HUES6 (cell line): ENCODE results near the gene DACH2.
A peak's percentile ranks its signal among the peaks of the same experiment; 100 is the strongest.

ENCODE experiments used
- H3K27ac ChIP-seq: 2 replicates; pipeline ENCODE4 v1.7.0; 2013; ENCODE audit warnings: low read depth, mild to moderate bottlenecking, low read length, inconsistent platforms
- H3K27me3 ChIP-seq: 2 replicates; pipeline ENCODE4 v1.6.1; 2013; ENCODE audit warnings: low read length; ENCODE audit not compliant: control insufficient read depth, insufficient read depth
- H3K36me3 ChIP-seq: 2 replicates; pipeline ENCODE4 v1.6.1; 2013; ENCODE audit warnings: low read length; ENCODE audit not compliant: control insufficient read depth, insufficient read depth
- H3K4me1 ChIP-seq: 2 replicates; pipeline ENCODE4 v1.6.1; 2013; ENCODE audit warnings: low read length; ENCODE audit not compliant: control insufficient read depth, insufficient read depth
- H3K4me3 ChIP-seq: 2 replicates; pipeline ENCODE4 v1.5.1; 2013; ENCODE audit warnings: low read depth, low read length
- H3K9ac ChIP-seq: one replicate; pipeline ENCODE4 v1.6.1; 2013; ENCODE audit warnings: mild to moderate bottlenecking, low read length
- H3K9me3 ChIP-seq: 2 replicates; pipeline ENCODE4 v1.6.1; 2013; ENCODE audit warnings: low read depth, low read length; ENCODE audit not compliant: control insufficient read depth, insufficient read depth

The DACH2 gene

DNA sequence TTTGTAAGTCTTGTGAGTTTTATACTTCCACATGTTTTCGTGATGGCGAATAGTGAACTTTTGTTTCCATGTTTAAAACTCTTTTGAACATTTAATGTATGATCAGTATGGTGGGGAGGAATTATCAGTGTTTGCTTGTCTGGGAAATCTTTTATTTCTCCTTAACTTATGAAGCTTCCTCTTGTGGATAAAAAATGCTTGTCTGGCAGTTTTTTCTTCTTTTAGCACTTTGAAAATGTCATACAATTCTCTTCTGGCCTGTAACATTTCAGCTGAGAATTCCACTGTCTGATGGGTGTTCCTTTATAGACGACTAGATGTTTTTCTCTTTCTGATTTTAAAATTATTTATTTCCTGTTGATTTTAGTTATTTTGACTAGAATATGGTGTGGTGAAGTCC lies 576.0 kb downstream of the DACH2 start:
- no peaks in the 10 kb centered on the region for H3K27me3 ChIP-seq
- H3K36me3 ChIP-seq: no peaks in the 10 kb centered on the region
- peaks cover 39% of the 10 kb centered on the region for H3K9me3 ChIP-seq
- H3K9ac ChIP-seq: no peak overlapping the region
- no peaks in the 10 kb centered on the region for H3K4me1 ChIP-seq
- no peak overlapping the region for H3K4me3 ChIP-seq
- H3K27ac ChIP-seq: no peak overlapping the region

DNA sequence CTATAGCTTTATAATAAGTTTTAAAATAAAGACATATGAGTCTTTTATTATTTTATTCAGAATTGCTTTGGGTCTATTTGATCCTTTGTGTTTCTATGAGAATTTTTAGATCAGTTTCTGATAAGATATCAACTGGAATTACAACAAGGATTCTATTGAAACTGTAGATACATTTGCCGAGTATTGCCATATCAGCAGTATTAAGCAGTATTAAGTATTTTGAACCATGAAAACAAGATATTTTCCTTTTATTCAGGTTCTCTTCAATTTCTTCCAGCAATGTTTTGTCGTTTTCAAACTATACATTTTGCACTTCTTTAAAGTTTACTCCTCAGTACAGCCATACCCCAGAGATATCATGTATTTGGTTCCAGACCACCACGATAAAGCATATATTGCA lies 598.8 kb downstream of the DACH2 start:
- Histone ChIP-seq H3K36me3 (no peaks in the 10 kb centered on the region), H3K4me3 (no peak overlapping the region), H3K4me1 (no peaks in the 10 kb centered on the region), H3K27me3 (no peaks in the 10 kb centered on the region; the same call in 1 of the 2 replicates), H3K9me3 (0 out of 2 replicates have a peak, but pooled peaks cover 3% of the 10 kb centered on the region), H3K9ac (no peak overlapping the region), H3K27ac (no peak overlapping the region)

- no peaks in the 10 kb centered on the region for H3K27me3 ChIP-seq
Observed at GRCh38 chrX:86805241-86805640, 657.0 kb downstream of the DACH2 start.

DNA sequence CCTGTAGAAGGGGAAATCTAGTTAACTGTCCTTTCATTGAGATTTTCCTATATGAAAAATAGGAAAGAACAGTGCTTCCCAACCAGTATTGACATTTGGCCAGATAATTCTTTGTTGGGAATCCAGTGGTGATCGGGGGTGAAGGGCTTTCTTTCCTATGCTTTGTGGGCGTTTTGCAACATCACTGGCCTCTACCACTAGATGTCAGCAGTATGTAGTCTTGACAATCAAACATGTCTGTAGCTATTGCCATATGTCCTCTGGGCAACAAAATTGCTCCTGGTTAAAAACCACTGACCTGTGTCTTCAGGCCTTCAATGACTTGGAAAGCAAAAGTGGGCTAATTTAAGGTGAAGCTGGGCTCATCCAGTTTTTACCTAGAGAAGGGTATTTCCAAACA lies 658.5 kb downstream of the DACH2 start:
- H3K4me3 ChIP-seq: no peak overlapping the region
- no peaks in the 10 kb centered on the region; the same call in 1 of the 2 replicates for H3K27me3 ChIP-seq
- no peaks in the 10 kb centered on the region for H3K36me3 ChIP-seq
- H3K9ac ChIP-seq: no peak overlapping the region
- no peak overlapping the region for H3K27ac ChIP-seq
- H3K4me1 ChIP-seq: peaks cover 10% of the 10 kb centered on the region; the same call in 1 of the 2 replicates
- H3K9me3 ChIP-seq: peaks cover 22% of the 10 kb centered on the region

More at GRCh38 chrX:86805241-86805640, 657.0 kb downstream of the DACH2 start:
- Histone ChIP-seq H3K4me1 (peaks cover 10% of the 10 kb centered on the region; the same call in 1 of the 2 replicates), H3K9me3 (peaks cover 22% of the 10 kb centered on the region), H3K27ac (peak overlapping the region; percentile 71; the same call in 1 of the 2 replicates), H3K4me3 (no peak overlapping the region), H3K36me3 (no peaks in the 10 kb centered on the region), H3K9ac (no peak overlapping the region)

- no peaks in the 10 kb centered on the region for H3K36me3 ChIP-seq
- H3K4me3 ChIP-seq: no peak overlapping the region
- no peaks in the 10 kb centered on the region; the same call in 1 of the 2 replicates for H3K27me3 ChIP-seq
- H3K9ac ChIP-seq: no peak overlapping the region
- no peak overlapping the region for H3K27ac ChIP-seq
- H3K9me3 ChIP-seq: peaks cover 18% of the 10 kb centered on the region
- peaks cover 3% of the 10 kb centered on the region; the same call in 1 of the 2 replicates for H3K4me1 ChIP-seq
Observed at GRCh38 chrX:86809651-86810050, 661.4 kb downstream of the DACH2 start.

DNA sequence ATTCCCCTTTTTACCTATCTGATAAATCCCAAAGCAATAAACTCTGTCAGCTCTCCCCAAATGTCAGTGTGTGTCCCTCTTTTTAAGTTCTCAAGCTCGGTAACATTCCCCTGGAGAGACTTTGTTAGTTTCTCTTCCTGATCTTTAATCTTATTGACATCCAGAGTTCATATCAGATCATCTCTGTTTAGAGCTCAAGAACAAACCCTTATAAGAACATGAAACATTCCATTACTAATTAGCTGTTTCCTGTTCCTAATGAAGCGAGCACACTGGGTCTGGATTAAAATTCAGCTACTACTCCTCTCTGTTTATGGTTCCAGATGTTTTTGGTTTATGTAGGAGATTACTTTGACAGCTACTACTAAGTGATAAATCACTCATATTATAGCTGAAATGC lies 681.5 kb downstream of the DACH2 start:
- peaks cover 12% of the 10 kb centered on the region; the same call in 1 of the 2 replicates for H3K9me3 ChIP-seq
- no peak overlapping the region for H3K4me3 ChIP-seq
- H3K27me3 ChIP-seq: no peaks in the 10 kb centered on the region; the same call in 1 of the 2 replicates

GRCh38 chrX:86830685-86831084 lies 682.4 kb downstream of the DACH2 start:
- Histone ChIP-seq H3K4me1 (peaks cover 6% of the 10 kb centered on the region; the same call in 1 of the 2 replicates), H3K27me3 (no peaks in the 10 kb centered on the region; the same call in 1 of the 2 replicates), H3K4me3 (no peak overlapping the region), H3K36me3 (no peaks in the 10 kb centered on the region), H3K27ac (no peak overlapping the region), H3K9ac (no peak overlapping the region), H3K9me3 (peaks cover 6% of the 10 kb centered on the region; the same call in 1 of the 2 replicates)

More for the DNA sequence above, 681.5 kb downstream of the DACH2 start:
- Histone ChIP-seq H3K9ac (no peak overlapping the region), H3K27ac (0 out of 2 replicates have a peak overlapping the region, but pooled peaks have one; percentile 1), H3K36me3 (no peaks in the 10 kb centered on the region), H3K4me1 (peaks cover 6% of the 10 kb centered on the region; the same call in 1 of the 2 replicates)

DNA sequence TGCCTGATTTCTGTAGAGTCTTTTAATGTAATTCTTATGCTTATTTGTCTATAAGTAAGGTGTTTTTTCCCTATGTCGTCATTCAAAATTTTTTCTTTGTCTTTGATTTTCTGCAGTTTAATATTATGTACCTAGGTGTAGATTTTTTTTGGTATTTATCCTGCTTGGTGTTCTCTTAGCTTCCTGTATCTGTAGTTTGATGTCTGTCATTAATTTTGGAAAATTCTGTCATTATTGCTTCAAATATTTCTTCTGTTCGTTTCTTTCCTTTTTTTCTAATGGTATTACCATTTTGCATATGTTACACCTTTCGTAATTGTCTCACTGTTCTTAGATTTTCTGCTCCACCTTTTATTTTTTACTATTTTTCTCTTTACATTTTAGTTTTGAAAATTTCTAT lies 696.9 kb downstream of the DACH2 start:
- Histone ChIP-seq H3K4me3 (no peak overlapping the region), H3K27ac (no peak overlapping the region), H3K9ac (no peak overlapping the region), H3K4me1 (no peaks in the 10 kb centered on the region), H3K9me3 (0 out of 2 replicates have a peak, but pooled peaks cover 3% of the 10 kb centered on the region), H3K36me3 (no peaks in the 10 kb centered on the region), H3K27me3 (no peaks in the 10 kb centered on the region)
